Measurements from ENCODE around the gene MRPS34. TPM values are rescaled to one million over a fixed set of nuclear protein-coding genes. Genes with fewer than 3 reads are reported as not detected.
A peak's percentile ranks its signal among the peaks of the same experiment; 100 is the strongest.

The MRPS34 gene
- 100 to 1,000 TPM; 111 to 139 (median 139) TPM for polyA plus RNA-seq

GRCh38 chr16:1772908-1773702, at the start of gene MRPS34:
TSS of gene MRPS34 (minus strand) at chr16:1773134. CDS start at chr16:1773119, 15 bp downstream.
- Mint-ChIP-seq H3K9me3 (no peaks in the 10 kb centered on the region), H3K27me3 (ENCODE audit: low read depth in 3 of 3) (peaks cover 4 to 10% (median 9%) of the 10 kb centered on the region in 3 donors), H3K4me3 (peak within 1 kb of the TSS; percentile 93 to 96 (median 95)), H3K27ac (peak within 1 kb of the TSS; percentile 85 to 94 (median 92)), H3K4me1 (peaks cover 14 to 21% of the 10 kb centered on the region in 2 donors), H3K36me3 (no peaks in the 10 kb centered on the region)
- DNase-seq = peak; percentile 78 to 82 (median 81)

GRCh38 chr16:1821861-1822611, 49.1 kb upstream of the MRPS34 start:
- H3K27me3 Mint-ChIP-seq (ENCODE audit: low read depth in 3 of 3) = peaks cover 6 to 7% (median 7%) of the 10 kb centered on the region in 3 donors
- H3K9me3 Mint-ChIP-seq = no peaks in the 10 kb centered on the region
- peaks cover 19 to 20% of the 10 kb centered on the region in 2 donors for H3K4me1 Mint-ChIP-seq
- no peak for DNase-seq
- H3K27ac Mint-ChIP-seq = peak overlapping the region in 1 of 6 donors; percentile 17
- H3K36me3 Mint-ChIP-seq = no peaks in the 10 kb centered on the region
- no peak overlapping the region for H3K4me3 Mint-ChIP-seq

GRCh38 chr16:1820946-1821290, 48.0 kb upstream of the MRPS34 start:
- H3K4me3 Mint-ChIP-seq = no peak overlapping the region
- no peak overlapping the region for H3K27ac Mint-ChIP-seq

GRCh38 chr16:1820096-1820945, 47.4 kb upstream of the MRPS34 start:
- Mint-ChIP-seq H3K4me3 (no peak overlapping the region), H3K4me1 (peaks cover 13 to 15% of the 10 kb centered on the region in 2 donors), H3K27me3 (ENCODE audit: low read depth in 3 of 3) (peaks cover 2 to 4% (median 2%) of the 10 kb centered on the region in 3 donors), H3K27ac (no peak overlapping the region), H3K9me3 (peaks cover 0 to under 1% (median 0%) of the 10 kb centered on the region in 6 donors), H3K36me3 (peaks cover 1 to 2% (median 2%) of the 10 kb centered on the region in 3 donors)
- no peak for DNase-seq

More at GRCh38 chr16:1820946-1821290, 48.0 kb upstream of the MRPS34 start:
- H3K27me3 Mint-ChIP-seq (ENCODE audit: low read depth in 3 of 3) = peaks cover 2 to 4% (median 2%) of the 10 kb centered on the region in 3 donors
- peaks cover 18% of the 10 kb centered on the region in 2 donors for H3K4me1 Mint-ChIP-seq
- no peak for DNase-seq
- no peaks in the 10 kb centered on the region for H3K36me3 Mint-ChIP-seq
- no peaks in the 10 kb centered on the region for H3K9me3 Mint-ChIP-seq

GRCh38 chr16:1819611-1820010, 46.7 kb upstream of the MRPS34 start:
- Mint-ChIP-seq H3K4me3 (no peak overlapping the region), H3K9me3 (peaks cover 0 to 3% (median 0%) of the 10 kb centered on the region in 6 donors), H3K27ac (peak overlapping the region in 2 of 6 donors; percentile 40 to 57), H3K36me3 (peaks cover 6 to 8% (median 7%) of the 10 kb centered on the region in 3 donors), H3K4me1 (peaks cover 10 to 16% of the 10 kb centered on the region in 2 donors), H3K27me3 (ENCODE audit: low read depth in 3 of 3) (peaks cover 2 to 3% (median 2%) of the 10 kb centered on the region in 3 donors)
- no peak for DNase-seq

- no peak overlapping the region for H3K4me3 Mint-ChIP-seq
- peaks cover 0 to 3% (median 0%) of the 10 kb centered on the region in 6 donors for H3K9me3 Mint-ChIP-seq
- H3K27ac Mint-ChIP-seq = peak overlapping the region in 3 of 6 donors; percentile 40 to 71 (median 57)
- H3K36me3 Mint-ChIP-seq = peaks cover 6 to 8% (median 7%) of the 10 kb centered on the region in 3 donors
- H3K27me3 Mint-ChIP-seq (ENCODE audit: low read depth in 3 of 3) = peaks cover 2% of the 10 kb centered on the region in 3 donors
- DNase-seq = no peak
- H3K4me1 Mint-ChIP-seq = peaks cover 4 to 10% of the 10 kb centered on the region in 2 donors
Measured at GRCh38 chr16:1818873-1819525, 46.1 kb upstream of the MRPS34 start.

- no peak overlapping the region for H3K27ac Mint-ChIP-seq
- peaks cover 0 to 4% (median 2%) of the 10 kb centered on the region in 3 donors for H3K27me3 Mint-ChIP-seq (ENCODE audit: low read depth in 3 of 3)
- H3K4me1 Mint-ChIP-seq = peaks cover 0 to 8% of the 10 kb centered on the region in 2 donors
- peaks cover 7 to 13% (median 8%) of the 10 kb centered on the region in 3 donors for H3K36me3 Mint-ChIP-seq
- no peak for DNase-seq
- H3K9me3 Mint-ChIP-seq = peaks cover 0 to 3% (median 0%) of the 10 kb centered on the region in 6 donors
- H3K4me3 Mint-ChIP-seq = no peak overlapping the region
Measured at GRCh38 chr16:1818204-1818872, 45.4 kb upstream of the MRPS34 start.

GRCh38 chr16:1817716-1818115, 44.8 kb upstream of the MRPS34 start:
- Mint-ChIP-seq H3K4me3 (no peak overlapping the region), H3K27me3 (ENCODE audit: low read depth in 3 of 3) (peaks cover 0 to 4% (median 2%) of the 10 kb centered on the region in 3 donors), H3K27ac (no peak overlapping the region), H3K9me3 (peaks cover 0 to 3% (median 0%) of the 10 kb centered on the region in 6 donors), H3K4me1 (peaks cover 4 to 12% of the 10 kb centered on the region in 2 donors), H3K36me3 (peaks cover 7 to 16% (median 8%) of the 10 kb centered on the region in 3 donors)
- no peak for DNase-seq

GRCh38 chr16:1817276-1817589, 44.3 kb upstream of the MRPS34 start:
- peaks cover 0 to 3% (median 0%) of the 10 kb centered on the region in 6 donors for H3K9me3 Mint-ChIP-seq
- peak overlapping the region in 1 of 6 donors; percentile 1 for H3K27ac Mint-ChIP-seq
- DNase-seq = no peak
- peaks cover 0 to 4% (median 2%) of the 10 kb centered on the region in 3 donors for H3K27me3 Mint-ChIP-seq (ENCODE audit: low read depth in 3 of 3)
- H3K4me3 Mint-ChIP-seq = no peak overlapping the region
- peaks cover 7 to 16% (median 8%) of the 10 kb centered on the region in 3 donors for H3K36me3 Mint-ChIP-seq
- H3K4me1 Mint-ChIP-seq = peaks cover 4 to 12% of the 10 kb centered on the region in 2 donors

GRCh38 chr16:1816396-1817275, 43.7 kb upstream of the MRPS34 start:
- H3K27ac Mint-ChIP-seq = no peak overlapping the region
- peaks cover 0 to 3% (median 0%) of the 10 kb centered on the region in 6 donors for H3K9me3 Mint-ChIP-seq
- no peak overlapping the region for H3K4me3 Mint-ChIP-seq
- peaks cover 0 to 4% (median 2%) of the 10 kb centered on the region in 3 donors for H3K27me3 Mint-ChIP-seq (ENCODE audit: low read depth in 3 of 3)
- peaks cover 7 to 16% (median 8%) of the 10 kb centered on the region in 3 donors for H3K36me3 Mint-ChIP-seq
- peaks cover 4 to 12% of the 10 kb centered on the region in 2 donors for H3K4me1 Mint-ChIP-seq
- DNase-seq = no peak

GRCh38 chr16:1815461-1815860, 42.5 kb upstream of the MRPS34 start:
- Mint-ChIP-seq H3K4me3 (no peak overlapping the region), H3K9me3 (peaks cover 0 to 3% (median 0%) of the 10 kb centered on the region in 6 donors), H3K36me3 (peaks cover 7 to 16% (median 8%) of the 10 kb centered on the region in 3 donors), H3K27ac (peak overlapping the region in 1 of 6 donors; percentile 42), H3K27me3 (ENCODE audit: low read depth in 3 of 3) (peaks cover 0 to 4% (median 2%) of the 10 kb centered on the region in 3 donors), H3K4me1 (peaks cover 4 to 12% of the 10 kb centered on the region in 2 donors)
- no peak for DNase-seq
